Measurements from ENCODE around the gene FTCDNL1.

DNA sequence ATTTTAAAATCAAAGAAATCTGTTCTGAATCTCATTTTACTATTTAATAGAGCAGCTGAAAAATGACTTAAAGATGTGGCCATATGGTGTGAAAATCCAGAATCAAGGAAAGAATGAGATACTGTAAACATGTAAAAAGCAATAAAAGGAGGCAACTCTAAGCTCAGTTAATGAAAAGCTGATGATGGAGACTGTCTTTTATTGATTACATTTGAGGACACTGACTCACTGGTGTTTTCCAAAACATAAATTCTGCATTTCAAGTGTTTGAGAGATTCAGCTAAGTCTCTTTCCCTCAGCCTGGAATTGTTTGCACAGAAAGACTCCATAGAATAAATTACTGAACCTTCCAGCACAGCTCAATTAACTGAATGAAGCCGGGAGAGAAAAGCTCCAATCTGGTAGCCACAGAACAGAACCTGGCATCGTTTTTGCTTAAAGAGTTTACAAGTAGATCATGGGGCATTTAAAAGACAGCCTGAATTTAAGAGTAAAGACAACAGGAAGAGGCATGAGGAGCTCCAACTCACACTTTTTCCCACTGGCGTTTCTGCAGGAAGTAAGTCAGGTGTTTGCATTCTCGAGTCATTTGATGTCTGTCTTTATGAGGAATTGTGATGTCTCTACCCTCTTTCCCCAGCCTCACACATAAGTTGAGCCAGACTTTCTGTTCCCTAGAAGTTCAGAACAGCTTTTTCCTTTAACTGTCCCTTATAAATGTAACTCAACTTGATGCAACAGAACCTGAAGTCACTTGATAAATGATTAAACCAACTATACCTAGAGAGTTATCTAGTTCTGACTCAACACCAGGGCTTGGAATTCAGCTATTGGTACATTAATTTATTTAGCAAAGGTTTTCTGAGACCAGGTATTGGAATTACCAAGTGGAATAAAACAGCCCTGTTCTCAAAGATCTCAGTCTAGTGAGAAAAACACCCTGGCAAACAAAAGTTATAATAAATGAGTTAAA is 53.3 kb downstream of the FTCDNL1 start:
- TF ChIP-seq, protein P1, sequence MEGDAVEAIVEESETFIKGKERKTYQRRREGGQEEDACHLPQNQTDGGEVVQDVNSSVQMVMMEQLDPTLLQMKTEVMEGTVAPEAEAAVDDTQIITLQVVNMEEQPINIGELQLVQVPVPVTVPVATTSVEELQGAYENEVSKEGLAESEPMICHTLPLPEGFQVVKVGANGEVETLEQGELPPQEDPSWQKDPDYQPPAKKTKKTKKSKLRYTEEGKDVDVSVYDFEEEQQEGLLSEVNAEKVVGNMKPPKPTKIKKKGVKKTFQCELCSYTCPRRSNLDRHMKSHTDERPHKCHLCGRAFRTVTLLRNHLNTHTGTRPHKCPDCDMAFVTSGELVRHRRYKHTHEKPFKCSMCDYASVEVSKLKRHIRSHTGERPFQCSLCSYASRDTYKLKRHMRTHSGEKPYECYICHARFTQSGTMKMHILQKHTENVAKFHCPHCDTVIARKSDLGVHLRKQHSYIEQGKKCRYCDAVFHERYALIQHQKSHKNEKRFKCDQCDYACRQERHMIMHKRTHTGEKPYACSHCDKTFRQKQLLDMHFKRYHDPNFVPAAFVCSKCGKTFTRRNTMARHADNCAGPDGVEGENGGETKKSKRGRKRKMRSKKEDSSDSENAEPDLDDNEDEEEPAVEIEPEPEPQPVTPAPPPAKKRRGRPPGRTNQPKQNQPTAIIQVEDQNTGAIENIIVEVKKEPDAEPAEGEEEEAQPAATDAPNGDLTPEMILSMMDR (conservative IDR thresholded peaks at IDR 0.05; ENCODE audit: low read depth, low read length): no peak
- TF ChIP-seq EZH2phosphoT487 (IDR thresholded peaks at IDR 0.05; ENCODE audit: borderline replicate concordance, low read length): no peak
- no peak for TF ChIP-seq EZH2 (IDR thresholded peaks at IDR 0.05; ENCODE audit: low read length, unreplicated experiment)

Data from PC-3 (cell line).